Measurements from ENCODE around the gene ACOX1. TPM values are rescaled to one million over a fixed set of nuclear protein-coding genes. Genes with fewer than 3 reads are reported as not detected.

ACOX1 gene
- total RNA-seq, 1 donor from 2014 or later: 35.1 TPM

DNA sequence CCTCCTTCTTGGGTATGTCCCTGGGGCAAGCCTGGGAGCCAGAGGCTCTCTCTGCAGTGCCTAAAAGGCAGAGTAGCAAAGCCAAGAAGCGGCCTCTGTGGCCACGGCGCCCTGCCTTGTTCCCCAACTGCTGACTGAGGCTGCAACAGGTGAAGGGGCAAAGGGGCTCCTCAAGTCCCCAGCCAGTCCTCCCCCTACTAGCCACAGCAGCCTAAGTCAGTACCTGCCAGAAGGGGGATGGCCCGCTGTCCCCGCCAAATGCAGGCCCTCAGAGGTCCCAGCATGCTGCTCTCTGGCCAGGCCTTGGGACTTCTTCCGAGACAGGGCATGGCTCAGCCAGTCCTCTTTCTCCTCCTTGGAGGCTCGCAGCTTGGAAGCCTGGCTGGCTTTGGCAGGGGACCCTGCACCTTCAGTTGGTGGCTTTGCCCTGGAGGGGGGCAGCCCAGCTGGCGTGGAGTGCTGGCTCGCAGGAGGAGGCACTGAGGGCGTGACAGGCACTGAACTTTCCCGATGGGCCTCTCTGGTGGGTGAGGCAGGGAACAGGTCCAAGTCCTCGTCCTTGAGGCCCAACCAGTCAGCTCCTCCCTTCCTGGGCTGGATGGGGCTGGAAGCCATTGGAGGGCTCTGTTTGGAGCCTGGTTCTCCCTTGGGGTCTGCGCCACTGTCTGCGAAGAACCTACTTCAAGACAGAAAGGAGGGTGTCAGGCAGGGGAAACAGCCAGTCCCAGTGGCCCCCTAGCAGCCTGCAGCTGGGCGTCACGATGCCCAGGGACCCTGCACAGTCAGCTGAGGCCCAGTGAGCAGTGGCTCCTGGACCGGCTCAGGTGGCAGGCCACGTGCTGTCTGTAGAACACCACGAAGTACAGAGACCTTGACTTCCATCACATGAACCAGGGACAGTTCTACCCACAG, 55.7 kb downstream of the ACOX1 start:
- no peak for DNase-seq (ENCODE audit: low read depth)
- no peak overlapping the region for H3K4me3 ChIP-seq (ENCODE audit: low read depth, low read length)
- TF ChIP-seq, protein P1, sequence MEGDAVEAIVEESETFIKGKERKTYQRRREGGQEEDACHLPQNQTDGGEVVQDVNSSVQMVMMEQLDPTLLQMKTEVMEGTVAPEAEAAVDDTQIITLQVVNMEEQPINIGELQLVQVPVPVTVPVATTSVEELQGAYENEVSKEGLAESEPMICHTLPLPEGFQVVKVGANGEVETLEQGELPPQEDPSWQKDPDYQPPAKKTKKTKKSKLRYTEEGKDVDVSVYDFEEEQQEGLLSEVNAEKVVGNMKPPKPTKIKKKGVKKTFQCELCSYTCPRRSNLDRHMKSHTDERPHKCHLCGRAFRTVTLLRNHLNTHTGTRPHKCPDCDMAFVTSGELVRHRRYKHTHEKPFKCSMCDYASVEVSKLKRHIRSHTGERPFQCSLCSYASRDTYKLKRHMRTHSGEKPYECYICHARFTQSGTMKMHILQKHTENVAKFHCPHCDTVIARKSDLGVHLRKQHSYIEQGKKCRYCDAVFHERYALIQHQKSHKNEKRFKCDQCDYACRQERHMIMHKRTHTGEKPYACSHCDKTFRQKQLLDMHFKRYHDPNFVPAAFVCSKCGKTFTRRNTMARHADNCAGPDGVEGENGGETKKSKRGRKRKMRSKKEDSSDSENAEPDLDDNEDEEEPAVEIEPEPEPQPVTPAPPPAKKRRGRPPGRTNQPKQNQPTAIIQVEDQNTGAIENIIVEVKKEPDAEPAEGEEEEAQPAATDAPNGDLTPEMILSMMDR (conservative IDR thresholded peaks at IDR 0.05; ENCODE audit: low read depth, low read length): no peak

DNA sequence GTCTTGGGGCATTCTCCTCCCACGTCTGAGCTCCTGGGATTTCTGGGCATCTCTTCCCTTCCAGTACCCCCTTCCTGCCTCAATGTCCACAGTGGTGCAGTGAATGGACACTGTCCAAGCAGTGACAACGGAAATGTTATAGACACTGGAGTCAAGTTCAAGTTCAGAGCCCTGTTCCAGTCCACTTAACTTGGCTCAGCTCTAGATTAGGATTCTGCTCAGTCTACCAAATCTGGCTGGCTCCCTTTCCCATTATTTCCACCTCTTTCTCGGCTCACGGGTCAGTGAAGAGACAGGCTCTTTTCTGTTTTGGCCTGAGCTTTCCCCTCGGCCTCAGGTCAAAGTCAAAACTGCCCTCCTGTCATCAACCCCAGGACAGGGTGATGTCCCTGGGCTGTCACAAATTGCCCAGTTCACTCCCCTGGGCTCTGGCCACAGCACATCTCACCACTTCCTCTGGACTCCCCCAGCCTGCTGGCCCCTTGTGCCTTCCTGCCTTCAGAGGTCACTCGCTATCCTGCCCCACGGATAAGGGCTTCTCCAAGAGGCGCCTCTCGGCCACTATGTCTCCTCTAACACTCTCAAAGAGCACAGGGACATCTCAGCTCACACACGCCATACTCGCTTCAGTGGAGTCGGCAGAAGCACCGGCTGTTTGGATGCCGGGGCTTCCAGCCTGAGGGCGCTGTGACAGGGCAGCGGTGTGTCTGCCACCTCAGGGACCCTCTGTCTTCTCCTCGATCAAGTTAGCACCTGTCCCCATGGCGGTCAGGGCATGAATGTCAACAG, 56.6 kb downstream of the ACOX1 start:
- TF ChIP-seq, protein P1 (conservative IDR thresholded peaks at IDR 0.05; ENCODE audit: low read depth, low read length): no peak
- no peak for DNase-seq (ENCODE audit: low read depth)
- H3K4me3 ChIP-seq (ENCODE audit: low read depth, low read length): no peak overlapping the region

DNA sequence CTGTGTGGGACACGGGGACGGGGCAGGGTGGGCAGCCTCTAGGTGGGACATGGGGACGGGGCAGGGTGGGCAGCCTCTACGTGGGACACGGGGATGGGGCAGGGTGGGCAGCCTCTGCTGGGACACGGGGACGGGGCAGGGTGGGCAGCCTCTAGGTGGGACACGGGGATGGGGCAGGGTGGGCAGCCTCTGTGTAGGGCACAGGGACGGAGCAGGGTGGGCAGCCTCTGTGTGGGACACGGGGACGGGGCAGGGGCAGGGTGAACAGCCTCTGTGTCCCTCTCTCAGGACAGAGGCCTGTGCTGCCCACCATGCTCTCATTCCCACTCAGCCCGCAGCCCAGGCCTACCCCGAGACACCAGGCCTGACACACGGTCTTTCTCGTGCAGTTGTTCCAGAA, 57.4 kb downstream of the ACOX1 start:
- DNase-seq (ENCODE audit: low read depth): no peak
- no peak overlapping the region for H3K4me3 ChIP-seq (ENCODE audit: low read depth, low read length)
- TF ChIP-seq, protein P1 (conservative IDR thresholded peaks at IDR 0.05; ENCODE audit: low read depth, low read length): no peak

DNA sequence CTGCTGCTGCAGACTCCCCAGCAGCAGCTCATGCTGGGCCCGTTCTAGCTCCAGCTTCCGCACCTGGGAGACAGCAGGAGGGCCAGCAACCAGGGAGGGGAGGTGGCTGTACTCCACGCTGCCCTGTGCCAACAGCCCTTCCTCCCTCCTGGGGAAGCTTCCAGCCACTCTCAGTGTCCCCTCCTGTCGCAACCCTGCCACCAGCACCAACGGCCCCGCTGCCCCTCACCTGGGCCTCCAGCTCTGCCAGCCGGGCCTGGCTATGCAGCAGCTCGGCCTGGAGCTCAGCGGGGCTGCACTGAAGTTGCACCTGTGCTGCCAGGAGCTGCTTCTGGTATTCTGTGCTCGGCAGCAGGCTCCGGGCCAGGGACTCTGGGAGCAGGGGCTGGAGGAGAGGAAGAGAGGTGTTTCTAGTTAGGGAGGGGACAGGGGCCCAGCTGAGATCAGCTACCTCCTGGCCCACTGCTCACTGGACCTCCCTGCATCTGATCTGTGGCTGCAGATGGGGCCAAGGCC, 58.9 kb downstream of the ACOX1 start:
- TF ChIP-seq, protein P1 (conservative IDR thresholded peaks at IDR 0.05; ENCODE audit: low read depth, low read length): no peak
- no peak for DNase-seq (ENCODE audit: low read depth)
- H3K4me3 ChIP-seq (ENCODE audit: low read depth, low read length): no peak overlapping the region

DNA sequence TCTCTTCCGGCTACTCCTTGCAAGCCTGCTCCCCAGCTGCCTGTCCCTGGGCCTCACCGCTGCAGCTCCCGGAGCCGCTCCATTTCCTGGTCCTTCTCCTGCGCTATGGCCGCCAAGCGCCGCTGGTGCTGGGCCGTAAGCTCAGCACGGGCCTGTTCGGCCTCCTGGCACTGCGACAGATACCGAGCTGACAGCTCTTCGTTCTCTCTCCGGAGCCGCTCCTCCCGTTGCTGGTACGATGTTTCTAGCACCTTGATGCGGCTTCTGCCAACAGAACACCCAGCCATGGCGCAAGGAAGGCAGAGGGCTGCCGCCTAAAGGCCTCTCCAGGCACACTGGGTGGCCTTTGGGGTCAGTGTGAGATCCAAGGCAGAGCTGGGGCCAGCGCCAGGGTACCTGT, 59.4 kb downstream of the ACOX1 start:
- DNase-seq (ENCODE audit: low read depth): no peak
- H3K4me3 ChIP-seq (ENCODE audit: low read depth, low read length): no peak overlapping the region
- TF ChIP-seq, protein P1 (conservative IDR thresholded peaks at IDR 0.05; ENCODE audit: low read depth, low read length): no peak

DNA sequence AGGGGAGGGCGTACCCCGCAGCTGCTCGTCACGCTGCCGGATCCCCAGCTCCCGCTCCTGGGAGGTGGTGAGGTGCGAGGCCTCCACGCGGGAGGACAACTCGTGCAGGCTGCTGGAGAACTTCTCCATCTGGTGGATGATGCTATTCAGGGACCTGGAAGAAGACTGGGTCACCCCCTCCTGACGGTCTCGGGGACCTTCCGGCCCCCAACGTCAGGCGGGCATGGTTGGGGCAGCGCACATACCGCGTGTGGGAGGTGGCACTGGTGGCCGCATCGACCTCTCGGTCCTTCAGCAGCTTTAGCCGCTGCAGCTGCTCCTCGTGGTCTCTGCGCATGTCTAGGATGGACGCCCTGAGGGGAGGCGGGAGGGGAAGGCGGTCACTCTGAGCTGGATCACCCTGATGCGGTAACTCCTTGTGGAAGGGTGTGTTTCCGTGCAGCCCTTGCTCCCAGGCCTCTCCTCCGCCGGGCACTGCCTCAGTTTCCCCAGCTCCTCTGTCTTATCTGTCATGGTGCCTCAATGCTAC, 61.0 kb downstream of the ACOX1 start:
- no peak for DNase-seq (ENCODE audit: low read depth)
- TF ChIP-seq, protein P1 (conservative IDR thresholded peaks at IDR 0.05; ENCODE audit: low read depth, low read length): no peak

More for the DNA sequence above, 61.0 kb downstream of the ACOX1 start:
- no peak overlapping the region for H3K4me3 ChIP-seq (ENCODE audit: low read depth, low read length)
